ENCODE results near the gene CRAMP1.

Gene CRAMP1

GRCh38 chr16:1705688-1706385, 93.7 kb downstream of the CRAMP1 start, which contains the start of gene MAPK8IP3 (continued):
- TF ChIP-seq BCL6B (tag by site-specific recombination; IDR thresholded peaks at IDR 0.05): no peak
- TF ChIP-seq SP7 (tag by site-specific recombination; IDR thresholded peaks at IDR 0.05): peak; percentile 76
- TF ChIP-seq ZBTB11 (tag by site-specific recombination; conservative IDR thresholded peaks at IDR 0.05; ENCODE audit: low read depth): peak; percentile 96
- peak; percentile 63 for TF ChIP-seq KLF1 (tag by site-specific recombination; IDR thresholded peaks at IDR 0.05)
- TF ChIP-seq GLI4 (tag by site-specific recombination; IDR thresholded peaks at IDR 0.05): peak; percentile 41; the same call in 1 of the 2 replicates
- no peak for TF ChIP-seq ZBTB49 (tag by site-specific recombination; IDR thresholded peaks at IDR 0.05; ENCODE audit: low read depth)
- no peak for TF ChIP-seq ZNF664 (tag by site-specific recombination; IDR thresholded peaks at IDR 0.05)
- peak; percentile 46; the same call in 1 of the 2 replicates for TF ChIP-seq ZBTB48 (tag by site-specific recombination; IDR thresholded peaks at IDR 0.05)
- no peak for TF ChIP-seq PRDM2 (tag by site-specific recombination; IDR thresholded peaks at IDR 0.05; ENCODE audit: borderline replicate concordance)
- 0 out of 2 replicates have a peak, but pooled peaks have one; percentile 19 for TF ChIP-seq MEIS1 (CRISPR knock-in tag; IDR thresholded peaks at IDR 0.05; ENCODE audit: borderline replicate concordance)
- TF ChIP-seq ZNF2 (tag by site-specific recombination; IDR thresholded peaks at IDR 0.05): peak; percentile 82
- no peak for TF ChIP-seq ZNF555 (tag by site-specific recombination; conservative IDR thresholded peaks at IDR 0.05)
- 0 out of 2 replicates have a peak, but pooled peaks have one; percentile 39 for TF ChIP-seq ZNF18 (tag by site-specific recombination; IDR thresholded peaks at IDR 0.05)
- peak; percentile 34; the same call in 1 of the 2 replicates for TF ChIP-seq ZNF768 (tag by site-specific recombination; IDR thresholded peaks at IDR 0.05)
- no peak for TF ChIP-seq ZNF114 (tag by site-specific recombination; IDR thresholded peaks at IDR 0.05)
- peak; percentile 76 for TF ChIP-seq ZXDB (tag by site-specific recombination; IDR thresholded peaks at IDR 0.05)
- peak; percentile 93 for TF ChIP-seq IKZF3 (tag by site-specific recombination; IDR thresholded peaks at IDR 0.05)
- no peak for TF ChIP-seq ZNF747 (tag by site-specific recombination; IDR thresholded peaks at IDR 0.05)
- peak; percentile 68; the same call in 1 of the 2 replicates for TF ChIP-seq ZNF391 (tag by site-specific recombination; IDR thresholded peaks at IDR 0.05; ENCODE audit: borderline replicate concordance, low read depth)
- peak; percentile 54; the same call in 1 of the 2 replicates for TF ChIP-seq ZNF610 (tag by site-specific recombination; IDR thresholded peaks at IDR 0.05; ENCODE audit: borderline replicate concordance)
- no peak for TF ChIP-seq ZNF157 (tag by site-specific recombination; IDR thresholded peaks at IDR 0.05)
- TF ChIP-seq ZNF548 (tag by site-specific recombination; IDR thresholded peaks at IDR 0.05): no peak
- no peak for TF ChIP-seq ZNF785 (tag by site-specific recombination; IDR thresholded peaks at IDR 0.05)
- TF ChIP-seq ZNF169 (tag by site-specific recombination; IDR thresholded peaks at IDR 0.05): no peak
- TF ChIP-seq ZNF580 (tag by site-specific recombination; IDR thresholded peaks at IDR 0.05): no peak
